GM13976 (cell line): ENCODE measurements around the gene ANO1.

Experiments used
- DNase-seq: peaks from one replicate; pipeline ENCODE4 v3.0.0; 2012; ENCODE audit warnings: low spot score
- CTCF ChIP-seq: IDR thresholded peaks from 2 replicates; pipeline ENCODE4 v1.5.1; 2012; ENCODE audit warnings: borderline replicate concordance, mild to moderate bottlenecking; ENCODE audit not compliant: insufficient read depth; ENCODE audit errors: extremely low read depth, missing control alignments, control extremely low read depth
- in situ Hi-C: fragments of 300-500 bp; cut with MboI; formaldehyde crosslinking; loops from one replicate; pipeline ENCODE4 v1.12.0; 2022; ENCODE audit warnings: low sequenced_read_pairs, mixed read lengths, inconsistent platforms; ENCODE audit not compliant: unreplicated experiment

ANO1 gene

GRCh38 chr11:70111269-70112016, 33.3 kb downstream of the ANO1 start:
- DNase-seq = no peak
- in situ Hi-C loops = no loop called here
- TF ChIP-seq CTCF = no peak

- TF ChIP-seq CTCF = no peak
- in situ Hi-C loops = no loop called here
- no peak for DNase-seq
Observed at GRCh38 chr11:70112017-70112434, 33.9 kb downstream of the ANO1 start.

- TF ChIP-seq CTCF = no peak
- in situ Hi-C loops = no loop called here
- no peak for DNase-seq
Observed at GRCh38 chr11:70113801-70114200, 35.7 kb downstream of the ANO1 start.

- no peak for DNase-seq
- TF ChIP-seq CTCF = no peak
- in situ Hi-C loops = no loop called here
Observed at GRCh38 chr11:70115778-70116177, 37.7 kb downstream of the ANO1 start.

- no peak for DNase-seq
- TF ChIP-seq CTCF = no peak
Observed at GRCh38 chr11:70116386-70117065, 38.4 kb downstream of the ANO1 start.

GRCh38 chr11:70117567-70118145, 39.5 kb downstream of the ANO1 start:
- no peak for DNase-seq
- in situ Hi-C loops = no loop called here
- TF ChIP-seq CTCF = no peak

More at GRCh38 chr11:70116386-70117065, 38.4 kb downstream of the ANO1 start:
- in situ Hi-C loops = no loop called here
